Ishikawa (cell line): ENCODE data around the gene KRT17.

Experiments
- CEBPB ChIP-seq: IDR thresholded peaks from 2 replicates; pipeline ENCODE4 v1.6.1; 2012
- CREB1 ChIP-seq: IDR thresholded peaks from 2 replicates; pipeline ENCODE4 v1.6.1; 2012; ENCODE audit warnings: low read depth
- EGR1 ChIP-seq: IDR thresholded peaks from 2 replicates; pipeline ENCODE4 v1.6.1; 2012
- EP300 ChIP-seq: IDR thresholded peaks from 2 replicates; pipeline ENCODE4 v1.6.1; 2012; ENCODE audit warnings: borderline replicate concordance
- FOXM1 ChIP-seq: IDR thresholded peaks from 2 replicates; pipeline ENCODE4 v1.6.1; 2012; ENCODE audit warnings: low read depth, borderline replicate concordance
- MAX ChIP-seq: IDR thresholded peaks from 2 replicates; pipeline ENCODE4 v1.6.1; 2012
- NFIC ChIP-seq: IDR thresholded peaks from 2 replicates; pipeline ENCODE4 v1.6.1; 2012
- RAD21 ChIP-seq: IDR thresholded peaks from 2 replicates; pipeline ENCODE4 v1.6.1; 2012; ENCODE audit warnings: low read depth
- REST ChIP-seq: IDR thresholded peaks from 2 replicates; pipeline ENCODE4 v1.6.1; 2012; ENCODE audit warnings: low read depth, mild to moderate bottlenecking
- TAF1 ChIP-seq: IDR thresholded peaks from 2 replicates; pipeline ENCODE4 v1.6.1; 2012; ENCODE audit warnings: low read depth, mild to moderate bottlenecking
- TCF12 ChIP-seq: IDR thresholded peaks from 2 replicates; pipeline ENCODE4 v1.6.1; 2012; ENCODE audit warnings: low read depth
- TEAD4 ChIP-seq: IDR thresholded peaks from 2 replicates; pipeline ENCODE4 v1.6.1; 2012
- USF1 ChIP-seq: IDR thresholded peaks from 2 replicates; pipeline ENCODE4 v1.6.1; 2012
- YY1 ChIP-seq: IDR thresholded peaks from 2 replicates; pipeline ENCODE4 v1.6.1; 2012; ENCODE audit warnings: low read depth
- ZBTB7A ChIP-seq: IDR thresholded peaks from 2 replicates; pipeline ENCODE4 v1.6.1; 2012; ENCODE audit warnings: low read depth

Gene KRT17

GRCh38 chr17:41610061-41610517, 14.3 kb downstream of the KRT17 start:
- 0 out of 2 replicates have a peak, but pooled peaks have one; percentile 18 for TF ChIP-seq RAD21

- TF ChIP-seq FOXM1 (no peak), TEAD4 (no peak), RAD21 (no peak), YY1 (no peak)
Measured at GRCh38 chr17:41602524-41602923, 21.9 kb downstream of the KRT17 start.

- TF ChIP-seq FOXM1, result no peak
- no peak for TF ChIP-seq NFIC
- no peak for TF ChIP-seq TEAD4
- no peak for TF ChIP-seq USF1
- TF ChIP-seq EGR1, result no peak
- TF ChIP-seq CREB1, result no peak
- no peak for TF ChIP-seq REST
- no peak for TF ChIP-seq EP300
- TF ChIP-seq MAX, result no peak
- no peak for TF ChIP-seq TAF1
- TF ChIP-seq CEBPB, result no peak
- TF ChIP-seq TCF12, result no peak
- TF ChIP-seq ZBTB7A, result no peak
- TF ChIP-seq RAD21, result no peak
Measured at GRCh38 chr17:41600318-41600717, 24.1 kb downstream of the KRT17 start.

- TF ChIP-seq CREB1 (no peak), EP300 (no peak), YY1 (no peak), CEBPB (no peak), MAX (no peak), REST (no peak), TAF1 (no peak), TCF12 (no peak), FOXM1 (no peak), RAD21 (no peak), TEAD4 (no peak), ZBTB7A (no peak), EGR1 (no peak), USF1 (no peak), NFIC (no peak)
Measured at GRCh38 chr17:41599680-41600079, 24.7 kb downstream of the KRT17 start.

- TF ChIP-seq CEBPB (no peak), RAD21 (no peak), REST (no peak), ZBTB7A (no peak), FOXM1 (no peak), TCF12 (no peak), MAX (no peak), TAF1 (no peak), EGR1 (no peak), USF1 (no peak), CREB1 (no peak), YY1 (no peak), NFIC (no peak), EP300 (no peak), TEAD4 (no peak)
Measured at GRCh38 chr17:41595585-41595984, 28.8 kb downstream of the KRT17 start.
